Endodermal cell (in vitro differentiated cells): ENCODE measurements around the gene WNT2. TPM values are rescaled to one million over a fixed set of nuclear protein-coding genes. Genes with fewer than 3 reads are reported as not detected.

Experiments
- DNase-seq: peaks from one replicate; pipeline ENCODE4 v3.0.0-alpha.2; 2017
- H3K27ac ChIP-seq: 2 replicates; pipeline ENCODE4 v1.5.1; 2013; ENCODE audit warnings: mild to moderate bottlenecking, low read depth, low read length, moderate library complexity
- H3K27me3 ChIP-seq: 2 replicates; pipeline ENCODE4 v1.6.1; 2013; ENCODE audit warnings: mild to moderate bottlenecking, low read length, moderate library complexity; ENCODE audit not compliant: insufficient read depth, control insufficient read depth, poor library complexity, severe bottlenecking
- H3K36me3 ChIP-seq: 2 replicates; pipeline ENCODE4 v1.7.0; 2013; ENCODE audit warnings: mild to moderate bottlenecking, low read length, moderate library complexity; ENCODE audit not compliant: control insufficient read depth, insufficient read depth
- H3K4me1 ChIP-seq: one replicate; pipeline ENCODE4 v1.7.0; 2013; ENCODE audit warnings: low read length; ENCODE audit not compliant: control insufficient read depth, insufficient read depth
- H3K4me3 ChIP-seq: 2 replicates; pipeline ENCODE4 v1.5.1; 2013; ENCODE audit warnings: mild to moderate bottlenecking, low read length, moderate library complexity
- H3K9ac ChIP-seq: 2 replicates; pipeline ENCODE4 v1.6.1; 2013; ENCODE audit warnings: mild to moderate bottlenecking, low read length, moderate library complexity; ENCODE audit not compliant: poor library complexity, severe bottlenecking; ENCODE audit errors: extremely low read depth
- H3K9me3 ChIP-seq: 2 replicates; pipeline ENCODE4 v1.6.1; 2013; ENCODE audit warnings: mild to moderate bottlenecking, low read length, moderate library complexity; ENCODE audit not compliant: control insufficient read depth
- H3K27ac Mint-ChIP-seq: 2 replicates; pipeline ENCODE4 v1.8.0; 2020; ENCODE audit warnings: mixed read lengths
- H3K27me3 Mint-ChIP-seq: 2 replicates; pipeline ENCODE4 v1.8.0; 2021; ENCODE audit warnings: mild to moderate bottlenecking, mixed read lengths; ENCODE audit not compliant: insufficient read depth
- H3K36me3 Mint-ChIP-seq: 2 replicates; pipeline ENCODE4 v1.8.0; 2020; ENCODE audit warnings: low read depth, mixed read lengths
- H3K4me1 Mint-ChIP-seq: 2 replicates; pipeline ENCODE4 v1.8.0; 2020; ENCODE audit warnings: mixed read lengths
- H3K4me3 Mint-ChIP-seq: 2 replicates; pipeline ENCODE4 v1.8.0; 2020; ENCODE audit warnings: mild to moderate bottlenecking, moderate library complexity, mixed read lengths
- H3K9me3 Mint-ChIP-seq: 2 replicates; pipeline ENCODE4 v1.8.0; 2020; ENCODE audit warnings: mild to moderate bottlenecking, mixed read lengths
- CTCF ChIP-seq: fragments of 200-600 bp; sonication (generic); conservative IDR thresholded peaks from 2 replicates; pipeline ENCODE4 v1.5.0; 2021; ENCODE audit warnings: antibody characterized with exemption, mild to moderate bottlenecking
- WGBS, 2 experiments: methylation state at CpG; one replicate each; pipeline versions ENCODE4 v1.1.5 to v1.1.7; 2013; ENCODE audit warnings: missing lambda C conversion rate in 2 of 2, mixed read lengths in 1 of 2; ENCODE audit not compliant: insufficient coverage in 1 of 2, insufficient read length in 1 of 2; 5-methylcytosine and 5-hydroxymethylcytosine counted together
- long read RNA-seq, 4 experiments: library from polyadenylated mRNA in 2 of 4; library from RNA in 1 of 4; library from capped mRNA in 1 of 4; stranded (forward) in 3 of 4; unstranded in 1 of 4; transcript quantifications; one replicate each; pipeline ENCODE4 v2.0.0, GENCODE V29; 2020 to 2021; ENCODE audit warnings: inconsistent platforms in 1 of 4
- polyA plus RNA-seq, 2 experiments: library from polyadenylated mRNA; stranded (reverse); fragments of 50-300 nt; gene quantifications; one replicate each; pipeline ENCODE4 v1.2.3, GENCODE V29; 2013
- total RNA-seq, 2 donors: library from RNA; stranded (reverse); fragmentation: NEBNext Ultra II Directional in 1 of 2; extraction: Animal tissue kit (Norgen Biotek cat#: 25700) in 1 of 2; gene quantifications; 2 replicates in 1 of 2; 3 replicates in 1 of 2; pipeline ENCODE4 v1.2.1, GENCODE V29; 2021

Gene WNT2
- not detected for total RNA-seq
- polyA plus RNA-seq (2013, experiment 1 of 2) = not detected
- not detected for polyA plus RNA-seq (2013, experiment 2 of 2)
- long read RNA-seq, experiment 1 = 0 reads
- long read RNA-seq, experiment 2 = 0 reads
- long read RNA-seq, experiment 3 = 0 reads
- long read RNA-seq, experiment 4 = 0 reads

- no peak for TF ChIP-seq CTCF
- peaks cover 13% of the 10 kb centered on the region for H3K4me1 Mint-ChIP-seq
- no peak within 1 kb of the TSS for H3K27ac ChIP-seq
- no peak within 1 kb of the TSS for H3K27ac Mint-ChIP-seq
- peak; percentile 61 for DNase-seq
- H3K36me3 Mint-ChIP-seq = no peaks in the 10 kb centered on the region
- no peaks in the 10 kb centered on the region for H3K9me3 Mint-ChIP-seq
- no peaks in the 10 kb centered on the region for H3K4me1 ChIP-seq
- H3K4me3 Mint-ChIP-seq = peak within 1 kb of the TSS; percentile 67
- H3K4me3 ChIP-seq = peak within 1 kb of the TSS; percentile 76
- no peaks in the 10 kb centered on the region for H3K9me3 ChIP-seq
- WGBS, 2 experiments = 1 to 2% methylated on average over 7 to 60 of the region's 60 CpGs
- H3K27me3 ChIP-seq = peaks cover 98% of the 10 kb centered on the region
- H3K36me3 ChIP-seq = no peaks in the 10 kb centered on the region
- H3K27me3 Mint-ChIP-seq = peaks cover 100% of the 10 kb centered on the region
- no peak within 1 kb of the TSS for H3K9ac ChIP-seq
Measured at GRCh38 chr7:117322741-117323304, at the start of gene WNT2. TSS of gene WNT2 (minus strand) at chr7:117323058. CDS start at chr7:117322989, 69 bp downstream.

- H3K27me3 Mint-ChIP-seq = no peaks in the 10 kb centered on the region
- no peak for DNase-seq
- no peak overlapping the region for H3K4me3 ChIP-seq
- no peak overlapping the region for H3K9ac ChIP-seq
- H3K9me3 ChIP-seq = no peaks in the 10 kb centered on the region
- H3K4me1 ChIP-seq = no peaks in the 10 kb centered on the region
- WGBS, 2 experiments = 92% methylated on average over 1 of the region's 1 CpG; no CpG with 5 or more reads in 1 of the 2 experiments
- no peak for TF ChIP-seq CTCF
- no peaks in the 10 kb centered on the region for H3K9me3 Mint-ChIP-seq
- H3K27ac ChIP-seq = no peak overlapping the region
- H3K27ac Mint-ChIP-seq = no peak overlapping the region
- no peaks in the 10 kb centered on the region for H3K4me1 Mint-ChIP-seq
- no peak overlapping the region for H3K4me3 Mint-ChIP-seq
- H3K27me3 ChIP-seq = no peaks in the 10 kb centered on the region
- no peaks in the 10 kb centered on the region for H3K36me3 Mint-ChIP-seq
- no peaks in the 10 kb centered on the region for H3K36me3 ChIP-seq
Measured at GRCh38 chr7:117372073-117372472, 49.2 kb upstream of the WNT2 start.

GRCh38 chr7:117364339-117365080, 41.7 kb upstream of the WNT2 start:
- H3K9me3 ChIP-seq = no peaks in the 10 kb centered on the region
- Mint-ChIP-seq H3K4me3 (no peak overlapping the region), H3K9me3 (no peaks in the 10 kb centered on the region), H3K4me1 (no peaks in the 10 kb centered on the region), H3K27me3 (no peaks in the 10 kb centered on the region), H3K36me3 (no peaks in the 10 kb centered on the region), H3K27ac (no peak overlapping the region)
- no peak for DNase-seq
- H3K9ac ChIP-seq = no peak overlapping the region
- H3K4me1 ChIP-seq = no peaks in the 10 kb centered on the region
- TF ChIP-seq CTCF = no peak
- H3K27ac ChIP-seq = no peak overlapping the region
- H3K4me3 ChIP-seq = no peak overlapping the region
- H3K27me3 ChIP-seq = no peaks in the 10 kb centered on the region
- H3K36me3 ChIP-seq = no peaks in the 10 kb centered on the region
